Activated T-helper 9 cell treated with anti-CD3 and anti-CD28 coated beads, Interleukin-2, amount 50 U/mL, for 16 hours (primary cell): ENCODE data around the gene OR51S1.
"Not testable (repeated sequence)": the region's sequence is repeated elsewhere in the genome, so short reads cannot be mapped to it uniquely, and the experiment has no call there.

Experiments used
- DNase-seq: peaks from one replicate; pipeline ENCODE4 v3.0.0-alpha.2; 2020; ENCODE audit warnings: low read depth

The OR51S1 gene

GRCh38 chr11:4848908-4849532 is at the start of gene OR51S1:
Gene OR51S1 (minus strand): TSS chr11:4849208. CDS start chr11:4849208, 0 bp downstream.
- DNase-seq: no peak

GRCh38 chr11:4891996-4892640 is 43.1 kb upstream of the OR51S1 start:
- DNase-seq: no peak

DNA sequence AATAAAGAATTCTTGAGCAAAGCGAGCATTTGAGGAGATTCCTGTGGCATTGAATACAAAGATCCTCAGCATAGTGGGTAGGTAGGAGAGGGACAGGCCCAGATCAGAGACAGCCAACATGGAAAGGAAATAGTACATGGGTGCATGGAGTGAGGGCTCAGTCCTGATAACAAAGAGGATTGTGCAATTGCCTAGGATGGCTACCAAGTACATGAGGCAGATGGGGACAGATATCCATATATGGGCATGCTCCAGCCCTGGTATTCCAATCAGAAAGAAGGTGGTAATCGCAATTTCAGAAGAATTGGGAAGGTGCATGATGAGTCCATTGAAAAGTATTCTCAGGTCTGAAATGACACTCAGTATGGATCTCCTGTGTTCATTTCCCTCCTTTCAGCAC is 41.3 kb upstream of the OR51S1 start:
- DNase-seq: no peak

DNA sequence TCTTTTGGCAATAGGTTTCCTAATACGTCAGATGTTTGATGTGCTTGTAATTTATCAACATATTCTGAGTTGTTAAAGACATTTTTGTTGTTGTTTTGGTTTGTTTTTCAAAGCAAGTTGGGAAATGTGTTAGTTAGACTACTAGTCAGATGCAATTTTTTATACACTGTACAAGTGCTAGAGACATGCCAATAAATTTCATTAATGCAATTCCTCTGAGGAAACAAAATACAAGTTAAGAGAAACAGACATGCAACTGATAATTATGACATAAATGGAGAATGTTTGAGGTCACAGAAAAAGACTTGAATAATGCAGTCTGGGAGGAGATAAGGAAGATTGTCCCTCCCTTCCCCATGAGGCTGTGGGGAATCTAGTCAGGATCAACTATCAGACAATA is 38.6 kb upstream of the OR51S1 start:
- no peak for DNase-seq

GRCh38 chr11:4886186-4886585 is 37.2 kb upstream of the OR51S1 start:
- no peak for DNase-seq

DNA sequence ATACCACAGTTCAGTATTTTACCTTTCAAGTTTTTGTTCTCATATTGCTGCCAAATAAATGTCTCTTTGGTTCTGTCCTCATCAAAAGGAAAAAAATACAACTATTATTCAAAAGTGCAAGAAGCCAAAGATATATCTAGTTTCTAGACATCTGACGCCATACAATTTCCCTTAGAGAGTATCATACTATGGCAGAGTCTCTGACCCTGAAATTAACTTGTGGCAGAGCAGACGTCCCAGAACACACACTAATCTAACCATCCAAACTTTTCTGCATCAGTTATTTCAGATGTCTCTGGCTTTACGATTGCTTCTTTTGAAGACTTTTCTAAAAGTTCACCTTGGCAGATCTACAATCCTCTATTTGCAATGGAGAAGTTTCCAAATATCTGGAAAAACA is 35.4 kb upstream of the OR51S1 start:
- DNase-seq: no peak

DNA sequence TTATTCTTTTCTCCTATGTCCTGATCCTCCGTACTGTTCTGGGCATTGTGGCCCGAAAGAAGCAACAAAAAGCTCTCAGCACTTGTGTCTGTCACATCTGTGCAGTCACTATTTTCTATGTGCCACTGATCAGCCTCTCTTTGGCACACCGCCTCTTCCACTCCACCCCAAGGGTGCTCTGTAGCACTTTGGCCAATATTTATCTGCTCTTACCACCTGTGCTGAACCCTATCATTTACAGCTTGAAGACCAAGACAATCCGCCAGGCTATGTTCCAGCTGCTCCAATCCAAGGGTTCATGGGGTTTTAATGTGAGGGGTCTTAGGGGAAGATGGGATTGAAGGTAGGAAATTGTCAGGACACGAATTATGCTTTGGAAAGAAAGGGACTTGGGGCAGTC is 33.5 kb upstream of the OR51S1 start:
- no peak for DNase-seq

- DNase-seq: no peak
Measured at GRCh38 chr11:4881860-4882500, 33.0 kb upstream of the OR51S1 start, which contains the start of gene OR51T1. Gene OR51T1 (plus strand): TSS chr11:4881900. CDS start chr11:4881900, 0 bp downstream.

DNA sequence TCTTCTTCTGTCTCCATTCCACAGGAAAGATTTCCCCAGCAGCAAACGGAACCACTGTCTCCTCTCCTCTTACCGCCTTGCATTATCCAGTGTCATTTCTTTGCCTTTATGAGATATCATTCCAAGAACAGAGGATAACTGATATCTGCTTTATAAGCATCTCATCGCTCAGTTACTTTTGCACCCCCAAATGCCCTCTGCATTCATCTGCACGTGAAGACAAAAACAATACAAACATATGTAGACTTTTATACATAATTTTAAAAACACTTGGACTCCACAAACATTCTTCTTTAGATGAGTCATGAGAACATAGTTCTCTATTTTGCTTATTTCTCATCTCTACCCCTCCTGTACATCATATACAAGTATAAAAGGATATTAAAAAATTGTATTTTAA is 32.2 kb upstream of the OR51S1 start:
- no peak for DNase-seq

GRCh38 chr11:4865855-4866254 is 16.8 kb upstream of the OR51S1 start:
- DNase-seq: no peak

DNA sequence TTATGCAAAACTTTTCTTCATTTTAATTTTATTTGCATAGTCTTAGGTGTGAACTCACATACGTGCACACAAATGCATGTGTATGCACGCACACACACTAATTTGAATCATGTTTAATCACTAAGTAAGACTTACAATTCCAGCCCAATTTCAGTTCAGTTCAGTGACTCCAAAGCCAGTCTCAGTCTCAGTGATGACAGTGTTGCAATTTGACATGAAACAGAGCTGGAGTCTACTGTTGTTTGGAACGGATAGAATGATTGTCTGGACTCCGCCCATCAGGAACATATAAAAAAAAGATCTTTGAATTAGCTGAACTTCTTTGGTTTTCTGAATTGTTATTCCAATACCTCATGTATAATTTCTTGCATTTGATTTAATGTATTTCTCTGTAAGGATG is 14.9 kb upstream of the OR51S1 start:
- no peak for DNase-seq

DNA sequence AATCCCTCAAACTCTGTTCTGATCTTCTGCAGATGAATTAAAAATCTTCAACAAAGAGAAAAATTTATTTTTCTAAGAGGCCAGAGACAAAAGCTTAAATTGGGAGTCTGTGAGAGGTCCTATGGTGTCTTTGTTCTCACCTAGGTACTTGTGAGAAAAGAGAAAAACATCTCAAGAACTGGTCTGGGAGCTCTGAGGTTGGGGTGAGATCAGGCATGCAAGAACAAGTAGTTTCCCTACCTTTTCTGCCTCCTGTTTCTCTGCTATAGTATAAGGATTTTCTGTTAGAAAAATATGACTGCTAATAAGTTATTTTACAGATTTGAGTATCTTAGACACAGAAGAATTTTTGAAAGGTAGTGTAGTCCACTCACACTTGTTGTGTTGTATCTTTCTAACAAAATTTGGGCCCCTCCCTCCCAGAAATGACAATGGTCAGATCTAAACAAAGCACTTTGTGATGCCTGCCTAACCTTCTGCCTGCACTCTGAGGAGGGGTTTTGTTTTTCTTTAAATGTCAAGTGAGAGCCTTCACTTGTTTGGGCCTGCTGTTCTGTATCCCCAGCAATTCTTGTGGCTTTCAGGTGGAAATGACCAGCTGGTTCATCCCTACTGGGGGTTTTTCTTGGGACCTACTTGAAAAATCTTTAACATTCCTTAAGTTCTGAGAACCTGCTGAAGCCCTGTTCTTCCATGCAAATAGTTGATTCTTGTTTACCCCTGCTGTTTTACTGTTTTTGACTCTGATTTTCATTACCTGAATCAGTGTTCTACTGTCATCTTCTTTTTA is 13.6 kb upstream of the OR51S1 start:
- DNase-seq: no peak

DNA sequence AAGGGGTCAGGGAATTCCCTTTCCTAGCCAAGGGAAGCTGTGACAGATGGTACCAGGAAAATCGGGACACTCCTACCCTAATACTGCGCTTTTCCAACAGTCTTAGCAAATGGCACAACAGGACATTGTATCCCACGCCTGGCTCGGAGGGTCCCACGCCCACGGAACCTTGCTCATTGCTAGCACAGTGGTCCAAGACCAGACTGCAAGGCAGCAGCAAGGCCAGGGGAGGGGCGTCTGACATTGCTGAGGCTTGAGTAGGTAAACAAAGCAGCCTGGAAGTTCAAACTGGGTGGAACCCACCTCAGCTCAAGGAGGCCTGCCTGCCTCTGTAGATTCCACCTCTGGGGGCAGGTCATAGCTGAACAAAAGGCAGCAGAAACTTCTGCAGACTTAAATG is 5.3 kb upstream of the OR51S1 start:
- not testable (repeated sequence) for DNase-seq

GRCh38 chr11:4851033-4851432 is 2.0 kb upstream of the OR51S1 start:
- no peak for DNase-seq

DNA sequence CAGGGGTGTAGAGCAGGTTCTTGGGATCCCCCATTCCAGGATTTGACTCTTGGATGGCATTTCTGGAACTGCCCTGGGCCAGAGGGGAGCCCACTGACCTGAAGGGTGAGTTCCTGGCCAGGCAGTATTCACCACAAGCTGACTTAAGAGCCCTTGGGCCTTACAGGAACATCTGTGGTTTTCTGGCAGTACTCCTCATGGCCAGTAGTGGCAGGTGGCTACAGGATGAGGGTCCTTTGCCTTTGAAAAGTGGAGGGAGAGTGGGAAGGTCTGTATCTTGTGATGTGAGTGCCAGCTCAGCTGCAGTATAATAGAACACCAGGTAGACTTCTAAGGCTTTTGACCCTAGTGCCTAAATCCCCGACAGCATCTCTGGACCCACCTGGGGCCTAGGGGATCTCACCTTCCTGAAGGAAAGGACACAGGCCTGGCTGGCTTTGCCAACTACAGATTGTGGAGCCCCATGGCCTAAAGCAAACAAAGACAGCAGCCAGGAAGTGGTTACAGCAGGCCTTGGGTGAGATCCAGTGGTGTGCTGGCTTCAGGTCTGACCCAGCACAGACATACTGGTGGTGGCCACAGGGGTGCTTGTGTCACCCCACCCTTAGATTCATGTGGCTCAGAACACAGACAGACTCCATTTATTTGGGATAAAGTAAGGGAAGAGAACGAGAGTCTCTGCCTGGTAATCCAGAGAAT is 9.0 kb downstream of the OR51S1 start:
- DNase-seq: no peak

DNA sequence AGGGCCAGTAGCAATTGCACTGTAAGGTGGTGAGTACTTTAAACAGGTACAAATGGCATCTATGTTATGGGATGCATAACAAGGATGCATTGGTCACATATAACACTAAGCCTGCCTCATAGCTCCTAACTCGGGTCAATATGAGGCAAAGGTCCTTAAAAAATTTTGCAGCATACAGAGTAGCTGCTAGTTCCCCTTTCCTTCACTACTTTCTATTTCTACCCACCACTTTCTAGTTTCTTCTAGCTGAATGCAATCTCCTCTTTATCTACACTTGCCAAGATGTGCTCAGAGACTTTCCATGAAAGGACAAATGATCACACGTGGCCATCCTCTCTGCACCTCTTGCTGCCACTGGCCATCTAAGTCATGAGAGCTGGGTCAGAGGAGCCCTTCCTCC is 18.1 kb downstream of the OR51S1 start:
- no peak for DNase-seq

DNA sequence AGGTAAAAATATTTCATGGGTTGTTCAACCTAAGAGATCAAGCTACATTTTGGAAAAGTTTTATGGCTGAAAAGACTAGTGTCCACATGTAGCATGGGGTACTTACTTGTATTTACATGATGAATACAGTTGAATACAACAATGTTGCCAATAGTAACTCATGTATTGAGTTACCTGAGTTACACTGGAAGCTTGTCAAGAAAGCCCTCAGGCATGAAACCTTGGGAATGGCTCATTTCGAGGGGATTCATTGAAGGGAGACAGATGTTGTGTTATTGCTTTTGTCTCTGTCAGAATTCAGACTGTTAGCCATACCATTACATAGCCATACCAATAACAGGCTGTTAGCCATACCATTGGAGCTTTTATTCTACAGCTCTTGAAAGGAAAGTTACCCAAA is 18.7 kb downstream of the OR51S1 start:
- DNase-seq: no peak

DNA sequence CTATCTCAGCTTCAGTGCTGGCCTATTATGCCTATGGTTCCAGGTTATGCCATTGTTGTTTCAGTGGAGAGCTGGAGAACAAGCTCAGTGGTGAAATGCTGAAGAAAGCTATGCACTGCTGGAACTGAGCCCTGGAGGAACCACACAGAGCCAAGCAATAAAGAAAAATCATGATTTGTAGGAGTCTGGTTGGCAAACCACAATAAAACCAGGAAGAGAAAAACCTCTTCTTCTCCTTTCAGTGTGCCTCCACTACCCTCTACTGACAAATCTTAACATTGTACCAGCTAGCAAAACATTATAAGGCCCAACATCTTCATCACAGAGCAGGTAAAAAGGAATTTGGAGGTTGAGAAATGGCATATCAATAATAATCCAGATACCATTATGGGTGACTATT is 22.6 kb downstream of the OR51S1 start:
- DNase-seq: no peak

- no peak for DNase-seq
Measured at GRCh38 chr11:4825132-4825531, 23.9 kb downstream of the OR51S1 start.

- DNase-seq: no peak
Measured at GRCh38 chr11:4821021-4821420, 28.0 kb downstream of the OR51S1 start, which contains the start of gene OR51F2. Gene OR51F2 (plus strand): TSS chr11:4821321. CDS start chr11:4821422, 101 bp downstream.

DNA sequence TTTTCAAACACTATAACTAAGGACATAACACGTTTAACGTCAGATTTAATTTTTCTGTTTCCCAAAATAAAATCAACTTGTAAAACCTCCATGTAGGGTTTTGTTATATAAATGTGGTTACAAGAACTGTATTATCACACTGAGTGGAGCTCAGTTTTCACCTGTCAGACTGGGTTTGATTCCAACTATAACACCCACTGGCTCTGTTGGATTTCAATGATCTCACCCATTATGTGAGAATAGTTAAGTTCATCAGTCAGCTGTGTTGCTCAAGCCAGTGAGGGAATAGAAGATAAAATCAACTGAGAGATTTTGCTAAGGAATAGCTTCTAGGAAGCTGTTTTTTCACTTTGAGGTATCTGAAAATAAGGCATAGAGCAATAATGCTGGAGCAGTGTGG is 39.8 kb downstream of the OR51S1 start:
- DNase-seq: no peak

GRCh38 chr11:4808476-4808875 is 40.5 kb downstream of the OR51S1 start:
- no peak for DNase-seq
